ENCODE measurements around the gene WNT10A.

DNA sequence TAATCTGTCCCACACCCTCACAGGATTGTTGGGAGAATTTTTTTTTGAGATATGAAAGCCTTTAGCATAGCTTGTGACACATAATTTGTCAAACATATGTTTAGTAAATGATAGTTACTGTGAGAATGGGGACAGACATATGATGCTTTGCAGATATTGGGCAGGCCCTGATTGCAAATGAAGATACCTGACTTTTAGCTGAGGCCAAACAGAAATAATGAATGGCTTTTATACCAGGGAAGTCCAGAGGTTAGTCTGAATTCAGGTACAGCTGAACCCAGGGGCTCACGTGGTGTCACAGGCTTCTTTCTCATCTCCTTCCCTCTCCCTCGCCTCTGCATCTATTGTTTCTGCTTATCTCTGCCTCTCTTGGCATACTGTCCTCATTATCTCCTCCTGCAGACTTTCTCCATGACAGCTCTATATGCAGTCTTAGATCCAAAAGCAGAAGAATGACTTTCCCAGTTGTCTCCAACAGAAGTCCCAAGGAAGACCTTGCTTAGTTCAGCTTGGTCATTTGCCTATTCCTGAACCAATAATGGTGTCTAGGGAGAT lies 4.9 kb upstream of the WNT10A start:
- TF ChIP-seq HDAC2 (IDR thresholded peaks at IDR 0.05) (no peak), POLR2AphosphoS5 (IDR thresholded peaks at IDR 0.05; ENCODE audit: low read length) (no peak), SMAD1 (IDR thresholded peaks at IDR 0.05; ENCODE audit: low read depth, partially characterized antibody) (no peak), EZH2 (IDR thresholded peaks at IDR 0.05; ENCODE audit: borderline replicate concordance, control insufficient read depth, low read depth, low read length) (no peak), ZNF384 (IDR thresholded peaks at IDR 0.05; ENCODE audit: borderline replicate concordance, low read depth, low read length) (no peak), BMI1 (IDR thresholded peaks at IDR 0.05; ENCODE audit: borderline replicate concordance) (no peak)
- TF ChIP-seq, protein P1, sequence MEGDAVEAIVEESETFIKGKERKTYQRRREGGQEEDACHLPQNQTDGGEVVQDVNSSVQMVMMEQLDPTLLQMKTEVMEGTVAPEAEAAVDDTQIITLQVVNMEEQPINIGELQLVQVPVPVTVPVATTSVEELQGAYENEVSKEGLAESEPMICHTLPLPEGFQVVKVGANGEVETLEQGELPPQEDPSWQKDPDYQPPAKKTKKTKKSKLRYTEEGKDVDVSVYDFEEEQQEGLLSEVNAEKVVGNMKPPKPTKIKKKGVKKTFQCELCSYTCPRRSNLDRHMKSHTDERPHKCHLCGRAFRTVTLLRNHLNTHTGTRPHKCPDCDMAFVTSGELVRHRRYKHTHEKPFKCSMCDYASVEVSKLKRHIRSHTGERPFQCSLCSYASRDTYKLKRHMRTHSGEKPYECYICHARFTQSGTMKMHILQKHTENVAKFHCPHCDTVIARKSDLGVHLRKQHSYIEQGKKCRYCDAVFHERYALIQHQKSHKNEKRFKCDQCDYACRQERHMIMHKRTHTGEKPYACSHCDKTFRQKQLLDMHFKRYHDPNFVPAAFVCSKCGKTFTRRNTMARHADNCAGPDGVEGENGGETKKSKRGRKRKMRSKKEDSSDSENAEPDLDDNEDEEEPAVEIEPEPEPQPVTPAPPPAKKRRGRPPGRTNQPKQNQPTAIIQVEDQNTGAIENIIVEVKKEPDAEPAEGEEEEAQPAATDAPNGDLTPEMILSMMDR (IDR thresholded peaks at IDR 0.05 in 2 of 3, conservative IDR thresholded peaks at IDR 0.05 in 1 of 3; ENCODE audit: control insufficient read depth in 2 of 3, extremely low read depth in 1 of 3, insufficient read depth in 1 of 3, low read depth in 3 of 3, low read length in 3 of 3) = no peak
- TF ChIP-seq, protein P2, sequence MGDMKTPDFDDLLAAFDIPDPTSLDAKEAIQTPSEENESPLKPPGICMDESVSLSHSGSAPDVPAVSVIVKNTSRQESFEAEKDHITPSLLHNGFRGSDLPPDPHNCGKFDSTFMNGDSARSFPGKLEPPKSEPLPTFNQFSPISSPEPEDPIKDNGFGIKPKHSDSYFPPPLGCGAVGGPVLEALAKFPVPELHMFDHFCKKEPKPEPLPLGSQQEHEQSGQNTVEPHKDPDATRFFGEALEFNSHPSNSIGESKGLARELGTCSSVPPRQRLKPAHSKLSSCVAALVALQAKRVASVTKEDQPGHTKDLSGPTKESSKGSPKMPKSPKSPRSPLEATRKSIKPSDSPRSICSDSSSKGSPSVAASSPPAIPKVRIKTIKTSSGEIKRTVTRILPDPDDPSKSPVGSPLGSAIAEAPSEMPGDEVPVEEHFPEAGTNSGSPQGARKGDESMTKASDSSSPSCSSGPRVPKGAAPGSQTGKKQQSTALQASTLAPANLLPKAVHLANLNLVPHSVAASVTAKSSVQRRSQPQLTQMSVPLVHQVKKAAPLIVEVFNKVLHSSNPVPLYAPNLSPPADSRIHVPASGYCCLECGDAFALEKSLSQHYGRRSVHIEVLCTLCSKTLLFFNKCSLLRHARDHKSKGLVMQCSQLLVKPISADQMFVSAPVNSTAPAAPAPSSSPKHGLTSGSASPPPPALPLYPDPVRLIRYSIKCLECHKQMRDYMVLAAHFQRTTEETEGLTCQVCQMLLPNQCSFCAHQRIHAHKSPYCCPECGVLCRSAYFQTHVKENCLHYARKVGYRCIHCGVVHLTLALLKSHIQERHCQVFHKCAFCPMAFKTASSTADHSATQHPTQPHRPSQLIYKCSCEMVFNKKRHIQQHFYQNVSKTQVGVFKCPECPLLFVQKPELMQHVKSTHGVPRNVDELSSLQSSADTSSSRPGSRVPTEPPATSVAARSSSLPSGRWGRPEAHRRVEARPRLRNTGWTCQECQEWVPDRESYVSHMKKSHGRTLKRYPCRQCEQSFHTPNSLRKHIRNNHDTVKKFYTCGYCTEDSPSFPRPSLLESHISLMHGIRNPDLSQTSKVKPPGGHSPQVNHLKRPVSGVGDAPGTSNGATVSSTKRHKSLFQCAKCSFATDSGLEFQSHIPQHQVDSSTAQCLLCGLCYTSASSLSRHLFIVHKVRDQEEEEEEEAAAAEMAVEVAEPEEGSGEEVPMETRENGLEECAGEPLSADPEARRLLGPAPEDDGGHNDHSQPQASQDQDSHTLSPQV (IDR thresholded peaks at IDR 0.05) = no peak

All from GM12878 (cell line).